GM12873 (cell line): ENCODE measurements around the gene ITFG2.

Source experiments
- TF ChIP-seq, protein P1 (sequence below): IDR thresholded peaks from 2 replicates; pipeline ENCODE4 v1.5.1; 2012; ENCODE audit warnings: low read depth, mild to moderate bottlenecking, moderate library complexity, low read length, control low read depth; ENCODE audit not compliant: insufficient read depth; ENCODE audit errors: missing control alignments

ITFG2 gene

GRCh38 chr12:2806700-2807099 lies 5.8 kb upstream of the ITFG2 start:
- TF ChIP-seq, protein P1, sequence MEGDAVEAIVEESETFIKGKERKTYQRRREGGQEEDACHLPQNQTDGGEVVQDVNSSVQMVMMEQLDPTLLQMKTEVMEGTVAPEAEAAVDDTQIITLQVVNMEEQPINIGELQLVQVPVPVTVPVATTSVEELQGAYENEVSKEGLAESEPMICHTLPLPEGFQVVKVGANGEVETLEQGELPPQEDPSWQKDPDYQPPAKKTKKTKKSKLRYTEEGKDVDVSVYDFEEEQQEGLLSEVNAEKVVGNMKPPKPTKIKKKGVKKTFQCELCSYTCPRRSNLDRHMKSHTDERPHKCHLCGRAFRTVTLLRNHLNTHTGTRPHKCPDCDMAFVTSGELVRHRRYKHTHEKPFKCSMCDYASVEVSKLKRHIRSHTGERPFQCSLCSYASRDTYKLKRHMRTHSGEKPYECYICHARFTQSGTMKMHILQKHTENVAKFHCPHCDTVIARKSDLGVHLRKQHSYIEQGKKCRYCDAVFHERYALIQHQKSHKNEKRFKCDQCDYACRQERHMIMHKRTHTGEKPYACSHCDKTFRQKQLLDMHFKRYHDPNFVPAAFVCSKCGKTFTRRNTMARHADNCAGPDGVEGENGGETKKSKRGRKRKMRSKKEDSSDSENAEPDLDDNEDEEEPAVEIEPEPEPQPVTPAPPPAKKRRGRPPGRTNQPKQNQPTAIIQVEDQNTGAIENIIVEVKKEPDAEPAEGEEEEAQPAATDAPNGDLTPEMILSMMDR = no peak

DNA sequence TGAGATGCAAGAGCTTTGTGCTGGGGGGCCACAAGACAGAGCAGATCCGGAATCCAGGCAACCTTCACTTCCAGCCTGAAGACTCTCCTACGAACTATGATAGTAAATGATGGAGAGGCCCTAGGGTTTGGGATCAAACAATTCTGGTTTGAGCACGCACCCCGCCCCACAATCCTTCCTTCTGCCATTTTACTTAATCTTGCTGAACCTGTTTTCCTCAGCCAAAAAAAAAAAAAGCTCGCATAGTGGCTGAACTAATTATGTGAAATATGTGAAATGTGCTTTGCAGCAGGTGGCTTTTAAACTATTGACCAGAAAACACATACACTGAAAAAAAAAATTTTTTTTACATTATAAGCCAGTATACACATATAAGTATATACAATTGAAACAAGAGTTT lies 667 bp upstream of the ITFG2 start:
- TF ChIP-seq, protein P1 = no peak

DNA sequence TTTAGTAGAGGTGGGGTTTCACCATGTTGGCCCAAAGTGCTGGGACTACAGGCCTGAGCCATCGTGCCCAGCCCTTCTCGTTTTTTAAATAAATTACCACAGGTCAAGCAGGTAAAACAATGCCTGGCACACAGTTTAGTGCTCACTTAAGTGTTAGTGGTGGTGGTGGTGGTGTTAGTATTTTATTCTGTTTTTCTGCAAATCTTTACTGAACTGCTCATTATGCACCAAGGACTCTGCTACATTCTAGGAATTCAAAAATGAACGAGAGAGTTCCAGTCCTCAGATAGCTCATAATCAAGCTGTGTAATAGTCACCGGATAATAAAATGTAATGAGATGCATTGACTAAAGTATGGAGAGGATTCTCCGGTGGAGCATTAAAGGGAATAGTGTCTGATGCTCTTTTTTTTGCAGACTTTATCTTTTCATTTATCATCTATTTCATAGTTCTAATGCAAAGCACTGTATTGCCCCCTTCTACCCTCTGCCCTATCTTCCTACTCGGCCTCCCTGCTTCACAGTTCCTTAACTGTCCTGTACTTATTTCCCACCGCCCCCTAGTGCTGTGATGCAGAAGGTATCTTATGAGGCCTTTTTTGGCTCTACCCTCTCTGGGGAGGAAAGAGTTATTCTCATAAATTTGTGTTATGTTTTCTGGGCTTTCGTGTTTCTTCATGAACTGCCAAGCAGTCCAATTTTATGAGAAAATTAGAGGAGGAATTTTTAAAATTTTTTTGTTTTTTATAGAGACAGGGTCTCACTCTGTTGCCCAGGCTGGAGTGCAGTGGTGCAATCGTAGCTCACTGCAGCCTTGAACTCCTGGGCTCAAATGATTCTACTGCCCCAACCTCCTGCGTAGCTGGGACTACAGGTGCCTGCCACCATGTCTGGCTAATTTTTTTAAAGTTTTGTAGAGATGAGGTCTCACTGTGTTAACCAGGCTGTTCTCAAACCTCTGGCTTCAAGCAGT lies 1.0 kb downstream of the ITFG2 start:
- TF ChIP-seq, protein P1 = peak; percentile 70

DNA sequence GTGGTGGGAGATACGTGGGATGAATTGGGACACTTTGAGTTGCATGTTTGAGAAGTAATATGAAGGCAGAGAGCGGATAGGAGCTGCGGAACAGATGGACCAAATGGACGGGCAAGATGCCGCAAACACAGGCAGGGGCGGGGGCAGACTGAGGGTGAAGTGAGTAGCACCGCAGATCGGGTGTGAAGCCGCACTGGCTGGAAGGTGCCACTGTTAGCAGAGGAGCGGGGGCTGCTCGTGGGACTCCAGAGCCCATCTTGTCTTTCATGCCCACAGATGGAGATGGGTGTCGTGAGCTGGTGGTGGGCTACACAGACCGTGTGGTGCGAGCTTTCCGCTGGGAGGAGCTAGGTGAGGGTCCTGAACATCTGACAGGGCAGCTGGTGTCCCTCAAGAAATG lies 7.3 kb downstream of the ITFG2 start:
- TF ChIP-seq, protein P1 = no peak

DNA sequence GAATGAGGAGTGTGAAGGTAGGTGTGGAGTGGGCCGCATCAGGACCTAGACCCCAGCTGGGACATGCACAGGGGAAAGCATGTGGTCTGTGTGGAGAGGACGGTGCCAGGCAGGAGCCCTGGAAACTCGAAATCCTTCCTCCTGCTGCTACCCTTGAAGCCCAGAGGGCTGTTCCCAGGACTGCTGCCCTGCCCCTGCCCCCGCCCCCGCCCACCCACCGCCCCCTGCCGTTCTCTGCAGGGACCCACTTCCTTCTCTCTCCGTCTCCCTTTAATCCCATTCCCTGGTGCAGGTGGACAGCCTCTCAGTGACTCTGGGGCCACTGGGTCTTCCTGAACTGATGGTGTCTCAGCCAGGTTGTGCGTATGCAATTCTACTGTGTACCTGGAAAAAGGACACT lies 8.0 kb downstream of the ITFG2 start:
- TF ChIP-seq, protein P1 = no peak

DNA sequence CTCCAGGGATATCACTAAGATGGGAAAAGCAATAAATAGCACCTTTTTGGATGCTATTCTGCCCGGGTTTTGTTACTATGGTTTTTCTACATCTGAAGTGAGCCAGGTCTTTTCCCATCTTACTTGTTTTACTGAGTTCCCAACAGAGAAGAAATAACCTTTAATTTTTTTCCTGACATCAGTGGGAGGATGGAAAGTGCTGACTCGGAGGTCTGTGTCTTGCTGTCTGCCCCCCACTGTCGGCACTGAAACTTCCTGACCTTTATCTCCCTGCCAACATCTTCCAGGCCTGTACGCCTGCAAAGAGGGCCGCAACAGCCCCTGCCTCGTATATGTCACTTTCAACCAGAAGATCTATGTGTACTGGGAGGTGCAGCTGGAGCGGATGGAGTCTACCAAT lies 11.0 kb downstream of the ITFG2 start:
- TF ChIP-seq, protein P1 = no peak

- TF ChIP-seq, protein P1 = no peak
Measured at GRCh38 chr12:2824541-2824940, 12.1 kb downstream of the ITFG2 start.
